OCI-LY7 (cell line): ENCODE data around the gene TRAF2. TPM values are rescaled to one million over a fixed set of nuclear protein-coding genes. Genes with fewer than 3 reads are reported as not detected.
A peak's percentile ranks its signal among the peaks of the same experiment; 100 is the strongest.

ENCODE experiments used
- BruUV-seq: library from RNA; stranded (reverse); fragments of 400-500 nt; replicated peaks from 2 replicates; lab custom pipeline; 2021; lab: Mats Ljungman, UMichigan
- CTCF ChIA-PET: fragments of 300-600 bp; sonication (Branson Sonifier 250); formaldehyde crosslinking; loops from one replicate; lab custom pipeline; 2022; ENCODE audit warnings: antibody characterized with exemption; ENCODE audit not compliant: unreplicated experiment; lab: Charles Lee
- POLR2A ChIA-PET: fragments of 300-600 bp; sonication (Branson Sonifier 250); formaldehyde crosslinking; loops from one replicate; lab custom pipeline; 2022; ENCODE audit warnings: antibody characterized with exemption; lab: Charles Lee
- DNase-seq: peaks from one replicate; pipeline ENCODE4 v3.0.0-alpha.2; 2015; ENCODE audit warnings: low spot score
- H2AFZ ChIP-seq: fragments of 200-600 bp; sonication (generic), shearing (Covaris generic); 2 replicates; pipeline ENCODE4 v1.6.1; 2014; ENCODE audit warnings: mild to moderate bottlenecking, antibody characterized with exemption, low read length, moderate library complexity
- H3K27ac ChIP-seq: fragments of 200-600 bp; sonication (generic); 2 replicates; pipeline ENCODE4 v1.5.1; 2014; ENCODE audit warnings: mixed run types, low read depth, mild to moderate bottlenecking, moderate library complexity, low read length, inconsistent platforms; ENCODE audit not compliant: poor library complexity, severe bottlenecking
- H3K36me3 ChIP-seq: fragments of 200-600 bp; sonication (generic); 2 replicates; pipeline ENCODE4 v1.6.1; 2014; ENCODE audit warnings: mild to moderate bottlenecking, antibody characterized with exemption, low read length, moderate library complexity, mixed read lengths; ENCODE audit not compliant: insufficient read depth
- H3K4me1 ChIP-seq: fragments of 200-600 bp; sonication (generic); 2 replicates; pipeline ENCODE4 v1.5.1; 2014; ENCODE audit warnings: mild to moderate bottlenecking, low read length; ENCODE audit not compliant: insufficient read depth, poor library complexity, severe bottlenecking
- H3K4me2 ChIP-seq: fragments of 200-600 bp; sonication (generic); 2 replicates; pipeline ENCODE4 v1.6.1; 2014; ENCODE audit warnings: mild to moderate bottlenecking, low read length
- H3K4me3 ChIP-seq: fragments of 200-600 bp; sonication (generic); 2 replicates; pipeline ENCODE4 v1.5.1; 2014; ENCODE audit warnings: mild to moderate bottlenecking, low read depth, low read length; ENCODE audit not compliant: poor library complexity, severe bottlenecking
- H3K79me2 ChIP-seq: fragments of 200-600 bp; sonication (generic); 2 replicates; pipeline ENCODE4 v1.6.1; 2016; ENCODE audit warnings: low read depth, mild to moderate bottlenecking, low read length, moderate library complexity, mixed read lengths; ENCODE audit not compliant: insufficient read depth
- H3K9me2 ChIP-seq: fragments of 200-600 bp; sonication (generic); 2 replicates; pipeline ENCODE4 v1.6.1; 2016; ENCODE audit warnings: mild to moderate bottlenecking, low read length, mixed read lengths; ENCODE audit not compliant: insufficient read depth
- H3K9me3 ChIP-seq: fragments of 200-600 bp; sonication (generic); 2 replicates; pipeline ENCODE4 v1.6.1; 2014; ENCODE audit warnings: mild to moderate bottlenecking, mixed run types, low read length, mixed read lengths
- H4K20me1 ChIP-seq: fragments of 200-600 bp; sonication (generic); 2 replicates; pipeline ENCODE4 v1.6.1; 2014; ENCODE audit warnings: mild to moderate bottlenecking, antibody characterized with exemption, low read length, moderate library complexity, mixed read lengths; ENCODE audit not compliant: insufficient read depth
- CTCF ChIP-seq: fragments of 200-600 bp; sonication (generic); conservative IDR thresholded peaks from 2 replicates; pipeline ENCODE4 v1.5.1; 2014; ENCODE audit warnings: mild to moderate bottlenecking, antibody characterized with exemption, low read length, moderate library complexity, mixed read lengths
- EZH2phosphoT487 ChIP-seq: fragments of 200-600 bp; sonication (generic); IDR thresholded peaks from 2 replicates; pipeline ENCODE4 v1.6.1; 2018; ENCODE audit warnings: low read depth, borderline replicate concordance, mild to moderate bottlenecking, mixed run types, antibody characterized with exemption, low read length, moderate library complexity, mixed read lengths
- intact Hi-C: fragments of 100-400 bp; cut with micrococcal nuclease; formaldehyde crosslinking; loops from one replicate; pipeline ENCODE4 v1.10.0; 2022; ENCODE audit not compliant: unreplicated experiment
- total RNA-seq, 2 experiments: library from RNA; depleted of rRNA in 1 of 2; stranded (reverse); fragments of >200 nt in 1 of 2; shearing (Covaris generic) in 1 of 2; gene quantifications; 2 replicates each; pipeline ENCODE4 v1.2.3, GENCODE V29; 2014 to 2022

TRAF2 gene
- total RNA-seq, 2 experiments from 2014 or later: 31.4 to 40.5 TPM

DNA sequence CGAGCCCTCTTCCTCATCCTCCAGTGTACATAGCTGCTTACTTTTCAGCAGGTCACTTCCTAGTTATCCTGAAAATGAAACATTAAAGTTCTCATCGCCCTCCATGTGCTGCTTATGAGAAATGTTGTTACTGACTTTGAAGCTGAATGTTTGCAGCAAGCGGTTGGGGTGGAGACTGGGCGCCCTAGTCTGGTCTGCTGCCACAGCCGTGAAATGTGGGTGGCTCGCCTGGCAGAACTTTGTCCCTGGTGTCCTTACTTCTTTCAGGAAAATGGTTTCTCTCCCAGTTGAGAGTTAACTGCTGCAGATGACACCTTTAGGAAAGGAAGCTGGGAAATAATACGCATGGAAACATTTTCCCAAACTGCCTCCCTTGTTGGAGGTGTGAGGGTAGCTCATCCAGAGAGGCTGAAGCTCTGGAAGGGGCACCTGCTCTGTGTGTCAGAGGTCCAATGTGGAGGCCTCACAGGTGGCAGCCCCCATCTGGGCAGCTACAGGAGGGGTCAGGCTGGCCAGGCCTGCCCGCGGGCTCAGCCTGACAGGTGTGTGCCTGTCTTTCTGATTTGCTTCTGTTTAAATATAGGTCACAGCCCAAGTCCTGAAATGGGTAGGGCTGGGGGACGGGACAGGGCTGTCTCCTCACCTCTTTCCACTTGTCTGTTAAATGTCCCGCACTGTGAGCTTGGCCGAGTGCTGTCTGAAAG is 24.0 kb downstream of the TRAF2 start:
- H3K4me3 ChIP-seq: no peak overlapping the region
- POLR2A ChIA-PET: interaction anchor here (0.6 kb wide), 1 partner anchor 20 kb away, joined by 3 read pairs; no protein-coding TSS in a partner anchor
- no peaks in the 10 kb centered on the region for H3K4me1 ChIP-seq
- H3K36me3 ChIP-seq: peaks cover 79% of the 10 kb centered on the region
- intact Hi-C loops: no loop called here
- no peak for DNase-seq
- H3K4me2 ChIP-seq: no peak overlapping the region
- no peaks in the 10 kb centered on the region for H3K9me2 ChIP-seq
- H3K9me3 ChIP-seq: no peaks in the 10 kb centered on the region
- no peak for TF ChIP-seq EZH2phosphoT487
- TF ChIP-seq CTCF: no peak
- CTCF ChIA-PET: no interaction called here
- H2AFZ ChIP-seq: no peak overlapping the region
- no peaks in the 10 kb centered on the region for H4K20me1 ChIP-seq
- H3K79me2 ChIP-seq: no peaks in the 10 kb centered on the region
- BruUV-seq: no TSS peak
- no peak overlapping the region for H3K27ac ChIP-seq

DNA sequence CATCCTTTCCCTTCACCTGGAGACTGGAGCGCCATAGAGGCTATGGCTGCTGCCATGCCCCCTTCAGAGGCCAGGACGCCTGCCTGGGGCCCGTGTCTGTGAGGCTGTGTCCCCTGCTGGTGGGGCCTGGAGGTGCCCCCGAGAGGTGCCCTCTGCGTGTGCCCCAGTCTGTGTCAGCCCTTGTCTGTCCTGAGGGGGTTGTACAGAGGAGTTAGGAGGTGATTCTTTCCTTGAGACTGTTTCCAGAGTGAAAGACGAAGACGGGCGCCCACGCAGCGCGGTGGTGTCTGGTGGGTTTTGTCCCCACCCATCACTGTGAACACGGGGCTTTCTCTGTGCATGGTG is 24.6 kb downstream of the TRAF2 start:
- POLR2A ChIA-PET: interaction anchor here (0.6 kb wide), 1 partner anchor 19 kb away, joined by 3 read pairs; no protein-coding TSS in a partner anchor
- no peak for DNase-seq
- H3K79me2 ChIP-seq: no peaks in the 10 kb centered on the region
- TF ChIP-seq EZH2phosphoT487 (no peak), CTCF (0 out of 2 replicates have a peak, but pooled peaks have one; percentile 27)
- H2AFZ ChIP-seq: no peak overlapping the region
- no peaks in the 10 kb centered on the region for H3K9me2 ChIP-seq
- H4K20me1 ChIP-seq: no peaks in the 10 kb centered on the region
- intact Hi-C loops: no loop called here
- H3K4me3 ChIP-seq: no peak overlapping the region
- H3K27ac ChIP-seq: no peak overlapping the region
- BruUV-seq: no TSS peak
- H3K36me3 ChIP-seq: peaks cover 80% of the 10 kb centered on the region
- H3K4me2 ChIP-seq: no peak overlapping the region
- H3K9me3 ChIP-seq: no peaks in the 10 kb centered on the region
- H3K4me1 ChIP-seq: no peaks in the 10 kb centered on the region
- CTCF ChIA-PET: no interaction called here

GRCh38 chr9:136913701-136914438 is 27.6 kb downstream of the TRAF2 start:
- Histone ChIP-seq H3K9me2 (no peaks in the 10 kb centered on the region), H3K27ac (no peak overlapping the region), H3K4me2 (no peak overlapping the region), H4K20me1 (no peaks in the 10 kb centered on the region), H3K4me1 (no peaks in the 10 kb centered on the region), H3K9me3 (no peaks in the 10 kb centered on the region), H3K36me3 (peaks cover 81% of the 10 kb centered on the region), H2AFZ (no peak overlapping the region), H3K79me2 (no peaks in the 10 kb centered on the region), H3K4me3 (no peak overlapping the region)
- no peak for TF ChIP-seq EZH2phosphoT487
- TF ChIP-seq CTCF: no peak
- DNase-seq: no peak
- ChIA-PET CTCF (no interaction called here), POLR2A (no interaction called here)
- intact Hi-C loops: no loop called here
- no TSS peak for BruUV-seq
